Activated T-helper 9 cell treated with anti-CD3 and anti-CD28 coated beads, Interleukin-2, amount 50 U/mL, for 16 hours (primary cell): Measurements from ENCODE around the gene SLFN5.
"Not testable (repeated sequence)": the region's sequence is repeated elsewhere in the genome, so short reads cannot be mapped to it uniquely, and the experiment has no call there.

ENCODE experiments used
- DNase-seq: peaks from one replicate; pipeline ENCODE4 v3.0.0-alpha.2; 2020; ENCODE audit warnings: low read depth

SLFN5 gene

DNA sequence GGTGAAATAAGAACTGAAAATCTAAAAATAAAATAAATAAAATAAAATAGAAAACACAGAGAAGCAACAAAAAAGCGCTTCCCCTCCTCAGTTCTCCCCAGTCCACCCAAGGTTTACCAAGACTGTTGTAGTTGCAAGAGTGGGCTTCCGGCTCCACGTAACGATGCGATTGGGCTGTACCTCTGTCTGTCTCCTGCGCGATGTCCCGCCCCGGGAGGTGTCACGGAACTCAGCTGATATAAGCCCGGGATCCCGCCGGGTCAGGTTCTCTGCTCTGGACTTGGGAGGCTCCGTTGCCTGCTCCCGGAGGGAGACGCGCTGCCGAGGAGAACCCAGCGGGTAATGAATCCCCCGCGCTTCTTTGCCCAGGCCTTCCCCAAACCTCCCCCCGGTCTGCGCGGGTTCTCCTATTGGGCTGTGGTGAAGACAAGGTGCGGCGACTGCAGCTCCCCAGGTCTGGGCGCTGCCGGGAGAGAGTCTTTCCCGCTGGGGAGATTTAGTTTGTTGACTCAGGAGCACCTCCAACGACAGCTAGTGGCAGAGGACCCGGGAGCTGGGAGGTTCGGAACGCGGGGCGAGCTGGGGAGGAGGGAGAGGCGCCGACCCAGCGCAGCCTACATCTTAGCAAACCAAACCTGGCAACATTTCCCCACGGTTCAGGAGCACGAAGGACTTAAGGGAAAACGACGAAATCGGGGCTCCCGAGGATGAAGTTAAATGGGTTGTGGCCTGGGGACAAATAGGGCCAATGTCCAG, at the start of gene SLFN5:
SLFN5 (plus strand) TSS at position 268 of the 756 bp plus-strand sequence. CDS start 15,619 bp downstream, outside the sequence.
- peak; percentile 88 for DNase-seq

DNA sequence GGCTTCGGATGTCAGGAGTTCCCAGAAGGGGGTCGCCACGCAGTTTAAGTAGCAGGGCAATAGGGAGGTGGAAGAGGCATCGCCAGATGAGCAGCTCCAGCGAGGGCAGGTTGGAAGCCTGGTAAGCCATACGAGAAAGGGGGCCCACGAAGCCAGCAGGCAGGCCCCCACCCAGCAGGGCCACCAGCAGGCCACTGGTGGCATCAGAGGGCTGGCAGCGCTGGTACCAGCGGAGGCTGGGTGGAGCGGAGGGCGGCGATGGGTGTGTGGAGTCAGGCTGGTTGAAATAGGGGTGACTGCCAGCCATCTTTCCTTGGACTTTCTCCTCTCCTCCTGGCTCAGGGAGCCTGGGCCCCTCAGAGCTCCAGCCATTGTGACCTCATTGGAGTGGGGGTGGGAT, 48.9 kb upstream of the SLFN5 start, which contains the start of gene SLC35G3:
SLC35G3 (minus strand) TSS at position 393 of the 400 bp plus-strand sequence; CDS start at position 307, 86 bp downstream.
- DNase-seq, result not testable (repeated sequence)

DNA sequence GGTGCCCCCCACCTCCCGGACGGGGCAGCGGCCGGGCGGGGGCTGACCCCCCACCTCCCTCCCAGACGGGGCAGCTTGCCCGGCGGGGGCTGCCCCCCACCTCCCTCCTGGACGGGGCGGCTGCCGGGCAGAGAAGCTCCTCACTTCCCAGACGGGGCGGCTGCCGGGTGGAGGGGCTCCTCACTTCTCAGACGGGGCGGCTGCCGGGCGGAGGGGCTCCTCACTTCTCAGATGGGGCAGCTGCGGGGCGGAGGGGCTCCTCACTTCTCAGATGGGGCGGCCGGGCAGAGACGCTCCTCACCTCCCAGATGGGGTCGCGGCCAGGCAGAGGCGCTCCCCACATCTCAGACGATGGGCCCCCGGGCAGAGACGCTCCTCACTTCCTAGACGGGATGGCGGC, 47.8 kb upstream of the SLFN5 start:
- DNase-seq, result not testable (repeated sequence)

DNA sequence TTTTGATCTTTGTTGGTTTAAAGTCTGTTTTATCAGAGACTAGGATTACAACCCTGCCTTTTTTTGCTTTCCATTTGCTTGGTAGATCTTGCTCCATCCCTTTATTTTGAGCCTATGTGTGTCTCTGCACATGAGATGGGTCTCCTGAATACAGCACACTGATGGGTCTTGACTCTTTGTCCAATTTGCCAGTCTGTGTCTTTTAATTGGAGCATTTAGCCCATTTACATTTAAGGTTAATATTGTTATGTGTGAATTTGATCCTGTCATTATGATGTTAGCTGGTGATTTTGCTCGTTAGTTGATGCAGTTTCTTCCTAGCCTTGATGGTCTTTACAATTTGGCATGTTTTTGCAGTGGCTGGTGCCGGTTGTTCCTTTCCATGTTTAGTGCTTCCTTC, 40.3 kb upstream of the SLFN5 start:
- DNase-seq, result not testable (repeated sequence)

DNA sequence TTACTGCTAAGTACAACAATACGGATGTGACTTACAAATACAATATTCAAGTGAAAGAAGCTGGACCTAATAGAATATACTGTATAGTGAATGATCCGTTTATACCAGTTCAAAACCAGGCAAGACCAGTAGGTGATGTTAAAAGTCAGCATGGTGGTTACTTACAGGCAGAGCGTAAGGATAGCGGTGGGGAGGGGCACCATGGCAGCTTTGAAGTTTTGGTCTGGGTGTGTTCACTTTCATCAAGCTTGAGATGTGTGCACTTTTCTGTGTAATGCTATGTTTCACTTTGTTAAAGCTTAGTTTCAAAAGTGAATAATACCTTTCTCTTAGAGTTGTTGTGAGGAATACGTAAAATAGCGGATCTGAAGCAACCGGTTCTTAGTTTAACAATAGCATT, 32.1 kb upstream of the SLFN5 start:
- DNase-seq, result no peak

DNA sequence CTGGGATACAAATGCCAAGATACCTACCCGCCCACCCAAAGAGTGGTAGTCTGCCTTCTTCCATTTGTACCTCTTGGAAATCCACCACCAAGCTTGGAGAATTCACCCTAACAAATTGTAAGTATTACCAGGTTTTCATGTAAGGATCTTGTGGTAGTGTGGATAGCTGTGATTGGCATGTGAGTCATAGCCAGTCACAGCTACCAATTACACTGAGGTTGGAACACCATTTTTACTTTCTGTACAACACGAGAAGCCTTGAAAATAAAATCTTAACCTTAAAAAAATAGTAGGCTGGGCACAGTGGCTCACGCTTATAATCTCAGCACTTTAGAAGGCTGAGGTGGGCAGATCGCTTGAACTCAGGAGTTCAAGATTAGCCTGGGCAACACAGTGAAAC, 30.2 kb upstream of the SLFN5 start:
- DNase-seq, result no peak

DNA sequence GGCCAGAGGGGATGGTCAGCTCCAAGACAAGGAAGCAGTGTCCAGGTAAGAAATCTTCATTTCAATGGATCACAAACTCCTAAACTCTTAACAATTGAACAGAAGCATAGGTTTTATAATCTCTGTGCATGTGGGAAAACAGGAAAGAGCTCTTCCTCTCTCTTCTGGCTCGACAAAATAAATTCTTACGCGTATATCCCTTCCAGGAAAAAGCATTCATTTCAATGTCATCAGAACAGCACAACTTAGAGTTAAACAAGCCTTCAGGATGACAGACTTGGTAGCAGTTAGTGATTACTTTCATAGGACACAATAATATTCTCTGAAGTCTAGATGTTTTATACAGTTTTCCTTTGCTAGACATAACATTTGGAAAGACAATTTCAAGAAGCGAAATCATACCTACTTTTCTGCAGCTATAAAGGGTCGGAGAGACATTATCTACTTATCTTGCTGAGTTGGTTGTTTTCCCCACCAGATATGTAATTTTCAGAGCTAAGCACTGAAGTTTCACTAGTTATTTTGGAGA, 29.4 kb upstream of the SLFN5 start:
- DNase-seq, result no peak

DNA sequence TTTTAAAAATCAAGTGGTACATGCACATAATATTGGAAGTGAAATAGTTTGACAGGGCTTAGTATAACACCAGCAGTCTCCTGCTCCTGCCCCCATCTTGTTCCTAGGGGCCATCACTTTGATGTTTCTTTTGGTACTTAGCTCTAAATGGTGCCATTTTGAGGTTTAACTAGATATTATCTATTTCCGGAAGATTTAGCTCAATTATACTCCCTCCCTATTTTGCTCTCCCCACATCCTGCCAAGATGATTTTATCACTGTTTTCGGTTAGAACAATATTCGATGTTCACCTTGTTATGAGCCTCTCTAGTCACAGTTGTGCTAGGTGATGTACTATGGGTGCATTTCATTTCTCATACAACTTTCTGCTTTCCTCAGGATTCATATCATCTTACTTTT, 28.7 kb upstream of the SLFN5 start:
- DNase-seq, result no peak

DNA sequence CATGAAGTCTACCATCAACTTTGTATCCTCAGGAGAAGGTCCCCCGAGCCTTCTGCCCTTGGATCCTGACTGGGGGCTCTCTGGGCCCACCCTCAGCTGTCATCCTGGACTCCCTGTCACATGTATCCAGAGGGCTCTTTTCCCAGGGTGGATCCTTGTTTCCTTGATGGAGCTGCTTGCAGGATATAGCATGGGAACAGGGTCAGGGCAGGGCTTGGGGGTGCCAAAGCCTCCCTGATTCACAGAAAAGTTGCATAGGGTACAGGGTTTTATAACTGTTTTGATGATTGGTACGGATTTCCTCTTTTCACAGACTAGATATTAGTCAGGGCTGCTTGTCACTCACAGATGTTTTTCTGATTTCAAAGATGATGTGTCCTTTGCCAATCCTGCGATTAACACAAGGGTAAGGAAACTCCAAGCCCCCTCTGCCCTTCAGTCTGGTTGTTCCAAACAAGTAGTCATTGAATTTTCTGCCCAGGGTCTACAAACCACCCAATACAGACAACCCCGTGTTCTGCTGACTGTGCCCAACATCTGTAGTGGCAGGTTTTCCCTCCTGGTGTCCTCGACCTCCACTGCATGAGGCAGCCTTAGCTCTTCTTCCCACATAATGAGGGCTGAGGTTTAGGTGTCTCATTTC, 28.1 kb upstream of the SLFN5 start:
- peak; percentile 11 for DNase-seq

DNA sequence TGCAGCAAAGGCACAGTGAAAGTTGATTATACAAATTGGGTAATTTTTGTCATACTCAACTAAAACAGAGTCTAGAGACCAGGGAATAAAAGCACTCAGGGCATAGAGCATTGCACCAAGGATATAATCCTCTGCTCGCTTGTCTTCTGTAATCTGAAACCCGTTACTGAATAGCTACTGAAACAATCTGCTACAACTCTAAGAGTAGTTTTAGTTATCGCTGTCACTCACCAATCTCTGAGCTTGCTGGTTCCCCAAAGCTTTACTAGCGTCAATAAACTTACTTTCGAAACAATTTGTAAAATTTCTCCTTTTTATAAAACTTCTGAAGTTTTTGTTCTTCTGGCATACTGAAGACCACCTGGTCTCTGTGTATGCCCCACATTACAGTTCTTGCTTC, 25.8 kb upstream of the SLFN5 start:
- no peak for DNase-seq

DNA sequence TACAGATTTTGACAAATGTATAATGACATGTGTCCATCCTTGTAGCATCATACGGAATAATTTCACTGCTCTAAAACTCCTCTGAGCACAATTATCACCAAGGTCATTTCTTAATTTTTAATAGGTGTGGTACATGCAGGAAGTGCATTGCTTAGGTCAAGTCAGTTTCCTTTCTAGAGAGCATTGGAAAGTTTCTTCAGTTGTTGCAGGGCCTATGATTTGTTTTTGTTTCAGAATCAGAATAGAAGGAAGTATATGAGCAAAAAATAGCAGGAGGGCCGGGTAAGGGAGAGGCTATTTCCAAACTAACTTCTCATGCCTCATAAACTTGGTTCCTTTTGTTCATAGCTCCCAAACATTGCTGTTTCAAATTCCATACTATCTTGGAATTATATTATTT, 24.0 kb upstream of the SLFN5 start:
- DNase-seq, result no peak

DNA sequence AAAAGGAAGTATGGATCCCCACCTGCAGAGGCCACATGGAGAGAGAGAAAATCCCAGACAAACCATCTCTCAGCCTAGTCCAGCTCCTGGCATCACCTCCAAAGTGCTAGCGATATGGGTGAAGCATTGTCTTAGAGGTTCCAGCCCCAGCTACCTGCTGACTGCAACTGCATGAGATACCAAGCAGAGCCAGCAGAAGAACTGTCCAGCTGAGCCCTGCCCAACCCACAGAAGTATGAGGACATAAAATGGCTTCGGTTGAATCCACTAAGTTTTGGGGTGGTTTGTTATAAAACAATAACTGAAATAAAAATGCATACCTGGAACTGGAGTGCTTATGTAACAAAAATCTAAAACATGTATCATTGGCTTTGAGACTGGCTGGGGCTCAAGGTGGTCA, 20.4 kb upstream of the SLFN5 start:
- no peak for DNase-seq

DNA sequence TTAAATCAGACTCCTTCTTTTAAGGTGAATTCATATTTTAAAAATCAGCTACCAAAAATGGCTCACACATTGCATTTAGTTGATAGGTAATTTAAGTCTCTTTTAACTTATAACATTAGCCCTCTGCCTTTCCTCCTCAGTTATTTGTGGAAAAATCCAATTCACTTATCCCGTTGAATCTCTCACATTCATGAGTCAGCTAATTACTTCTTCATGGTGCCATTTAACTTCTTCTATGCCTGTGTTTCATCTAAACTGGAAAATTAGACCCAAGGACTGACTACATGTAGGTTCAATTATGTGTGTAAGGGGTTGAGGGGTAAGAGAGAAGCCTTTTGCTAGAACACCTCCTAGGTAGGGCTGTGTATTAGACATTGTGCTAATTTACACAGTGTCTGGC, 18.4 kb upstream of the SLFN5 start:
- no peak for DNase-seq

DNA sequence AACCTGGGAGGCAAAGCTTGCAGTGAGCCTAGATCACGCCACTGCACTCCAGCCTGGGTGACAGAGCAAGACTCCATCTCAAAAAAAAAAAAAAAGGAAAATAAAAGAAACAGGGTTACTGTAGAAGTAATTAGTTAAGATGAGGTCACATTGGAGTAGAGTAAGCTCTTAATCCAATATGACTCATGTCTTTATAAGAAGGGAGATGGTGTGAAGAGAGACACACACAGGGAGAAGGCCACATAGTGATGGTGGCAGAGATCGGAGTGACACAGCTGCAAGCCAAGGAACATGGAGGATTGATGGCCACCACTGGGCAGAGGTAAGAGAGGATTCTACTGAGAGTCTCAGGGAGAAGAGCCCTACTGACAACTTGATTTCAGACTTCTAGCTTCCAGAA, 15.3 kb upstream of the SLFN5 start:
- DNase-seq, result no peak

DNA sequence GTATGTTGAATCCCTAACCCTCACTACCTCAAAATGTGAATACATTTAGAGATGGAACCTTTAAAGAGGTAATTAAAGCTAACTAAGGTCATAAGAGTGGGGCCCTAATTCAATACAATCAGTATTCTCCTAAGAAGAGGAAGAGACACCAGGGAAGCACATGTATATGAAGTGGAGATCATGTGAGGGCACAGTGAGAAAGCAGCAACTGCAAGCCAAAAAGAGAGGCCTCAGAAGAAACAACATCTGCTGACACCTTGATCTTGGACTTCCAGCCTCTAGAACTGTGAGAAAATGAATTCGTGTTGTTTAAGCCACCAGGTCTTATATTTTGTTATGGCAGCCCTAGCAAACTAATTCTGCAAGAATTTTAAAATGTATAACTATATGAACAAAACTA, 13.2 kb upstream of the SLFN5 start:
- DNase-seq, result no peak

DNA sequence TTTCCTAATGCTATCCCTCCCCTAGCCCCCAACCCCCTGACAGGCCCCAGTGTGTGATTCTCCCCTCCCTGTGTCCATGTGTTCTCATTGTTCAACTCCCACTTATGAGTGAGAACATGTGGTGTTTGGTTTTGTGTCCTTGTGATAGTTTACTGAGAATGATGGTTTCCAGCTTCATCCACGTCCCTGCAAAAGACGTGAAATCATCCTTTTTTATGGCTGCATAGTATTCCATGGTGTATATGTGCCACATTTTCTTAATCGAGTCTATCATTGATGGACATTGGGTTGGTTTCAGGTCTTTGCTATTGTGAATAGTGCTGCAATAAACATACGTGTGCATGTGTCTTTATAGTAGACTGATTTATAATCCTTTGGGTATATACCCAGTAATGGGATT, 8.6 kb upstream of the SLFN5 start:
- not testable (repeated sequence) for DNase-seq

DNA sequence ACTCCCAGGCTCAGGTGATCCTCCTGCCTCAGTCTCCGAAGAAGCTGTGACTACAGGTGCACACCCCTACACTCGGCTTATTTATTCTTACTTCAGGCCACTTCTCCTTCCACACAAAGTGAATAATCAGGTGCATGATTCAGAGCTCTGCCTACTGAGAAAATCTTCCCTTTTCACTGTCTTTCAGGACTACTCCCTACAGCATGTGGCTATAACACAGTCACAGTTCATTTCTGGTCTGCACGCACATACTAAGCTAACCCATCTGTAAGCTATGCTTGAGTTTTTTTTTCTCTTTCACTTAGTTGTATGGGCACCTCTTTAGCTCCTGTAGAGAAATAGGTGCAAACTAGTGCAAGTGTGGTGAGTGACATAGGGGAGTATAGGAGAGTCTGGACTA, 7.6 kb upstream of the SLFN5 start:
- no peak for DNase-seq

DNA sequence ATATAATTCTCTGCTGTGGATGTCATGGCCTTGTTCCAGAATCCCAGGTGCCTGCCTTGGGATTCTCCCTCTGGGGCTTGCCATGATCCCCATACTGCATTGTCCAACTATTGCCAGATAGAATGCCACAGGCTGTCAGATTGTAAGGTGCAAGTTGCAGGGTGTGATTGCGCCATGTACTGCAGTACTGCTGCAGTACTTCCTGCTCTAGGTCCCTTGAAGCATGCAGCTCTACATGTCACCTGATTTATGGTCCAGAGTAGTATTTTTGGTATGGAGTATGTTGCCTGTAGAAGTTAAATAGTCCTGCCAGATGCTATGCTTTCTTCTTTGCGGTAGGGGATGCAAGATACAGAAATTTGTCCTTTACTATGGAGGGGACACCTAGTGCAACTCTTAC, 7.0 kb upstream of the SLFN5 start:
- no peak for DNase-seq

DNA sequence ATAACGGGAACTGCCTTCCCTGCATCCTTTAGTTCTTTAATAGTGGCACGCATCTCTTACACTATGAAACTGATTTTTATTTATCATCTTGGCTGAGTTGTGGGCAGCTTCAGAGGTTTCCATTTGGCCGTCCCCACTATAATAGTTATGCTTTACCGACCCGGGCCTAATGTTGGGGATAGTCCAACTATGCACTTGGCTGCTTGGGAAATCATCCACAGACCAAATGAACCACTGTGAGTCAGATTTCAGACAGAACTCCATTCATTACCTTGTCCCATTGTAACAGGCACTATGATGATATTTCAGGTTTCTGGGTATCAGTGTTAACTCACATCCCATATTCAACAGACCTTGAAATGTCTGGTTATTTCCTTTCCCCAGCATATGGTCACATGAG, 6.1 kb upstream of the SLFN5 start:
- DNase-seq, result no peak

DNA sequence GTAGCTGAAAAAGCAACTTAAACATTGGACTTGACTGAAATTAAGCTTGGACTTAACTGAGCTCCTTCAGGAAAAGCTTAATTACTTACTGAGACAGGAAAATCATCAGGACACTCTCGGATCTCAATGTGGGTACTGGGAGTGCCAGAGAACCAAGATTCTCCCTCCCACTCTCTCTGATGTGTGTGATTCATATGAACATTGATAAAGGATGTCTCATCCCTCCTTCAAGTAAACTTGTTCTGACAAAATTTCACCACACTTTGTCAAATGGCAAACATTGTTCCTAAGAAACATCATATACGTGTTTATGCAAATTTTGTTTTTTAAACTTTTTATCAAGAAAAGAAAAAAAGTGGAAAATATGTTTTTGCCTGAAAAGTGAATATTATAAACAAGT, 4.1 kb upstream of the SLFN5 start:
- DNase-seq, result no peak

DNA sequence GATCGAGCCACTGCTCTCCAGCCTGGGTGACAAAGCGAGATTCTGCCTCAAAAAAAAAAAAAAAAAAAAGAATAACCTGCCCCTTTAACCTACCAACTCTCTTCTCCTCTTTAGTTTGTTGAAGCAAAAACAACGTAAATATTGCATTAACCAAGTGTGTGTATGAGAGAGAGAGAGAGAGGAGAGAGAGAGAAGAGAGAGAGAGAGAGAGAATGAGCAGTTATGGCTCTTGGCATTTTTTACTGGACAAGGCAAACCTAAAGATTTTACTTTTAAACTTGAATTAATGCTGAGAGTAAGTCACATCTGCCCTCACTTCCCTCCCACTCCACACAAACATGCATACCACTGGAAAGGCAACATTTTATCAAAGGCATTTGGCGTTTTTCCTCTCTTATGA, 3.0 kb upstream of the SLFN5 start:
- DNase-seq, result no peak

DNA sequence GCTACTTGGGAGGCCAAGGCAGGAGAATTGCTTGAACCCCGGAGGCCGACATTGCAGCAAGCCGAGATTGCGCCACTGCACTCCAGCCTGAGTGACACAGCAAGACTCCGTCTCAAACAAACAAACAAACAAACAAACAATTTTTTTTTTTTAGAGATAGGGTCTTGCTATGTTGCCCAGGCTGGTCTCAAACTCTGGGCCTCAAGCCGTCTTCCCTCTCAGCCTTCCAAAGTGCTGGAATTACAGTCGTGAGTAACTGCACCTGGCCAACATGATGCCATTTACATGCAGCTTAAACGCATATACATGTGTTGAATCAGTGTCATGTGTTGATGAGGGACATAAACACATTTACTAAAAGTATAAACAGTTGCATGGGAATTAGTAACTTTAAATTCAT, 2.0 kb upstream of the SLFN5 start:
- DNase-seq, result no peak

DNA sequence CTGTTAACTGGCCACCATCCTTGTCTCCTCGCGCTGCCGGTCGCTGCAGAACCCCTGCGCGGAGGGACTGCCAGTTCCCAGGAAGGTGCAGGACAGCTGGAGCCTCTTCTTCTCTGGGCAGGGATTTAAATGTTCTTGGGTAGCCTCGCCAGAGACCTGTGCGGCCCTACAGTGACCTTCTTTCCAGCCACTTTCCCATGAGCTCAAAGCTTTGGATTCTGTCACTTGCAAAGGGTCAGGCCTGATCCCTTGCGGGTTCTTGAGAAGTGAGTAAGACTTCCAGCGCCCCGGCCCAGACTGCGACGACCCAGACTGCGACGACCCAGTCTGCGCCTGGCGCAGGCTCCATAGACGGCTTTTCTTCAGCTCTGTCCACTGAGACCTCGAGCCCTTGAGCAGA, 1.4 kb upstream of the SLFN5 start:
- DNase-seq, result peak; percentile 32
